HFFc6 (cell line): ENCODE data around the gene SPHKAP. TPM values are rescaled to one million over a fixed set of nuclear protein-coding genes. Genes with fewer than 3 reads are reported as not detected.

Source experiments
- DNase-seq: peaks from one replicate; pipeline ENCODE4 v3.0.0-alpha.2; 2018
- H3K27ac Mint-ChIP-seq: 2 replicates; pipeline ENCODE4 v1.8.0; 2020; ENCODE audit warnings: mild to moderate bottlenecking, mixed read lengths
- H3K27me3 Mint-ChIP-seq: 2 replicates; pipeline ENCODE4 v1.8.0; 2021; ENCODE audit warnings: mild to moderate bottlenecking, moderate library complexity, mixed read lengths; ENCODE audit not compliant: insufficient read depth
- H3K36me3 Mint-ChIP-seq: 2 replicates; pipeline ENCODE4 v1.8.0; 2021; ENCODE audit warnings: low read depth, mixed read lengths
- H3K4me1 Mint-ChIP-seq: 2 replicates; pipeline ENCODE4 v1.8.0; 2020; ENCODE audit warnings: low read depth, mixed read lengths
- H3K4me3 Mint-ChIP-seq: 2 replicates; pipeline ENCODE4 v1.8.0; 2020; ENCODE audit warnings: mild to moderate bottlenecking, moderate library complexity, mixed read lengths
- H3K9me3 Mint-ChIP-seq: 2 replicates; pipeline ENCODE4 v1.8.0; 2020; ENCODE audit warnings: mild to moderate bottlenecking, mixed read lengths
- total RNA-seq, 6 experiments: library from RNA; stranded (reverse); fragmentation: NEBNext Ultra II Directional; extraction: Animal tissue kit (Norgen Biotek cat#: 25700); gene quantifications; 2 replicates in 1 of 6; 3 replicates in 5 of 6; pipeline ENCODE4 v1.2.3, GENCODE V29; 2021
- TF ChIP-seq, protein P1 (sequence below): fragments of 200-600 bp; sonication (generic); IDR thresholded peaks from 2 replicates; pipeline ENCODE4 v1.5.0; 2021; ENCODE audit warnings: antibody characterized with exemption, mild to moderate bottlenecking

The SPHKAP gene
- total RNA-seq, 6 experiments from 2014 or later: 0.52 to 0.94 (median 0.84) TPM

DNA sequence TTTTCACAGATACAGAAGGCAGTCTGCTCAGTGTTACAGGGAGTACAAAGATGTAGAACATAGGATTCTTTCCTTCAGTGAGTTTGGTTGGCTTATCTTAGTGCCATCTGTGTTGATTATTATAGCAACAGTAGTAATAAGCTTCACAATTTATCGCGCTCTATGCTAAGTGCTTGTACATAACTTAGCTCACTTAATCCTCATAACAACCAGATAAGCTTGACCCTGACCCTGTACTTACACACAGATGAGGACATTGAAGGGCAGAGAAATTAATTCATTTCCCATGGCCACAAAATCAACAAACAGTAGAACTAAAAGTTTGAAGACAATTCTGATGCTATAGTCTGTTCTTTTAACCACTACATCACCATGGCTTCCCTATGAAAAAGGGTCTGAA is 121.8 kb downstream of the SPHKAP start:
- no peak for DNase-seq
- H3K4me3 Mint-ChIP-seq: no peak overlapping the region
- H3K27me3 Mint-ChIP-seq: peaks cover 10% of the 10 kb centered on the region
- no peaks in the 10 kb centered on the region for H3K9me3 Mint-ChIP-seq
- TF ChIP-seq, protein P1, sequence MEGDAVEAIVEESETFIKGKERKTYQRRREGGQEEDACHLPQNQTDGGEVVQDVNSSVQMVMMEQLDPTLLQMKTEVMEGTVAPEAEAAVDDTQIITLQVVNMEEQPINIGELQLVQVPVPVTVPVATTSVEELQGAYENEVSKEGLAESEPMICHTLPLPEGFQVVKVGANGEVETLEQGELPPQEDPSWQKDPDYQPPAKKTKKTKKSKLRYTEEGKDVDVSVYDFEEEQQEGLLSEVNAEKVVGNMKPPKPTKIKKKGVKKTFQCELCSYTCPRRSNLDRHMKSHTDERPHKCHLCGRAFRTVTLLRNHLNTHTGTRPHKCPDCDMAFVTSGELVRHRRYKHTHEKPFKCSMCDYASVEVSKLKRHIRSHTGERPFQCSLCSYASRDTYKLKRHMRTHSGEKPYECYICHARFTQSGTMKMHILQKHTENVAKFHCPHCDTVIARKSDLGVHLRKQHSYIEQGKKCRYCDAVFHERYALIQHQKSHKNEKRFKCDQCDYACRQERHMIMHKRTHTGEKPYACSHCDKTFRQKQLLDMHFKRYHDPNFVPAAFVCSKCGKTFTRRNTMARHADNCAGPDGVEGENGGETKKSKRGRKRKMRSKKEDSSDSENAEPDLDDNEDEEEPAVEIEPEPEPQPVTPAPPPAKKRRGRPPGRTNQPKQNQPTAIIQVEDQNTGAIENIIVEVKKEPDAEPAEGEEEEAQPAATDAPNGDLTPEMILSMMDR: no peak
- no peaks in the 10 kb centered on the region for H3K36me3 Mint-ChIP-seq
- no peak overlapping the region for H3K27ac Mint-ChIP-seq
- peaks cover 7% of the 10 kb centered on the region; the same call in 1 of the 2 replicates for H3K4me1 Mint-ChIP-seq

DNA sequence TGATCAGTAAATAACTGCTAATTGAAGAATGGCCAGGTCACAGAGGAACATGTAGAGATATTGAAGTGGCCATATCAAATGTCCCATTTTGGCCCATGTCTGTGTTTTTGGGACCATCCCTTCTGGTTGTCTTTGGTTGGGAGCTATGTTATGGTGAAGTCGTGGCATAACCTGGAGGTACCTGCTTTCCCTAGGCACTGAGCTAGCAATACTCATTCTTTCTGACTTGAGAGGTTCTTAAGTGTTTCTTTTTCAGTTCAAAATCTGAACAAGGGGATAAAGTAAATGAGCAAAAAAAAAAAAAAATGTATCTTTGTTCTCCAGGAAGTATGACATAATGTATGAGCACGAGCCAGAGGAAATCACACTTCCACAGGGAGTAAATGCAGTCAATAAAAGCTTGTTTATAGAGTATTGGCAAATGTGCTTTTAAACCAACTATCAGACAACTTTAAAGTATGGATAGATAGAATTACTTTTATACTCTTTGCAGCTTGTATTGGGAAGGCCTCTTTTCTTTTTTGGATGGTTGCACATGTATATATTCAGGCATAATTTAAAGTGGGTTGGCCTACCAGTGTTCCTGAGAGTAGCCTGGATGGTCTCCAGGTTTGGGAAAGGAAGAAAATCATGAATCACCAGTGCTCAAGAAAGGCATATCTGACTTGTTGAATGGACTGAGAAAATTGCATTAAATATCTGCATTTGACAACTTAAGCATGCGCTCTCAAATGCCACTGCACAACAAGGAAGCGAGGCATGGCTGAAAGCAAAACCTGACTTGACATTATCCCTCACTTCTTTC is 125.0 kb downstream of the SPHKAP start:
- no peaks in the 10 kb centered on the region for H3K36me3 Mint-ChIP-seq
- H3K27me3 Mint-ChIP-seq: peaks cover 10% of the 10 kb centered on the region
- H3K27ac Mint-ChIP-seq: no peak overlapping the region
- no peak overlapping the region for H3K4me3 Mint-ChIP-seq
- no peak for DNase-seq
- peaks cover 6% of the 10 kb centered on the region for H3K4me1 Mint-ChIP-seq
- H3K9me3 Mint-ChIP-seq: no peaks in the 10 kb centered on the region
- TF ChIP-seq, protein P1: no peak

- Mint-ChIP-seq H3K9me3 (no peaks in the 10 kb centered on the region), H3K27me3 (peaks cover 4% of the 10 kb centered on the region; the same call in 1 of the 2 replicates), H3K4me3 (no peak overlapping the region), H3K4me1 (peaks cover 21% of the 10 kb centered on the region), H3K27ac (no peak overlapping the region), H3K36me3 (no peaks in the 10 kb centered on the region)
- TF ChIP-seq, protein P1: peak; percentile 87
- peak; percentile 57 for DNase-seq
These were observed 132.5 kb downstream of the SPHKAP start for GRCh38 chr2:228048838-228049490.

GRCh38 chr2:228040995-228041394 is 140.5 kb downstream of the SPHKAP start:
- Mint-ChIP-seq H3K27me3 (no peaks in the 10 kb centered on the region), H3K9me3 (no peaks in the 10 kb centered on the region), H3K36me3 (no peaks in the 10 kb centered on the region), H3K27ac (no peak overlapping the region), H3K4me1 (0 out of 2 replicates have a peak, but pooled peaks cover 5% of the 10 kb centered on the region), H3K4me3 (no peak overlapping the region)
- TF ChIP-seq, protein P1: no peak
- no peak for DNase-seq

GRCh38 chr2:228039752-228040534 is 141.5 kb downstream of the SPHKAP start:
- Mint-ChIP-seq H3K27ac (no peak overlapping the region), H3K9me3 (no peaks in the 10 kb centered on the region), H3K36me3 (no peaks in the 10 kb centered on the region)

More at GRCh38 chr2:228039752-228040534, 141.5 kb downstream of the SPHKAP start:
- H3K27me3 Mint-ChIP-seq: no peaks in the 10 kb centered on the region
- TF ChIP-seq, protein P1: peak; percentile 90
- no peak overlapping the region for H3K4me3 Mint-ChIP-seq
- H3K4me1 Mint-ChIP-seq: 0 out of 2 replicates have a peak, but pooled peaks cover 5% of the 10 kb centered on the region
- peak; percentile 5 for DNase-seq
